Lower lobe of right lung (tissue), 2 donors: ENCODE measurements around the gene TMEM11. TPM values are rescaled to one million over a fixed set of nuclear protein-coding genes. Genes with fewer than 3 reads are reported as not detected.
A peak's percentile ranks its signal among the peaks of the same experiment; 100 is the strongest.

Experiments used
- ATAC-seq, 2 donors: fragments of 200-7000 bp; cut with Tn5 transposase; one replicate each; pipeline ENCODE4 v1.9.1; 2020 to 2022; ENCODE audit warnings: mild to moderate bottlenecking in 2 of 2, moderate library complexity in 2 of 2
- DNase-seq: peaks from one replicate; pipeline ENCODE4 v3.0.0-alpha.2; 2020
- H3K27ac ChIP-seq: fragments of 200-600 bp; one replicate; pipeline ENCODE4 v1.8.0; 2022
- H3K27me3 ChIP-seq: fragments of 200-600 bp; one replicate; pipeline ENCODE4 v1.8.0; 2022; ENCODE audit warnings: low read depth
- H3K36me3 ChIP-seq: fragments of 200-600 bp; one replicate; pipeline ENCODE4 v1.8.0; 2022; ENCODE audit warnings: mild to moderate bottlenecking
- H3K4me1 ChIP-seq: fragments of 200-600 bp; one replicate; pipeline ENCODE4 v1.8.0; 2022
- H3K4me3 ChIP-seq: fragments of 200-600 bp; one replicate; pipeline ENCODE4 v1.8.0; 2022; ENCODE audit warnings: mild to moderate bottlenecking
- H3K9me3 ChIP-seq: fragments of 200-600 bp; one replicate; pipeline ENCODE4 v1.8.0; 2022
- CTCF ChIP-seq: fragments of 200-600 bp; IDR thresholded peaks from one replicate; pipeline ENCODE4 v1.8.0; 2022; ENCODE audit warnings: antibody characterized with exemption, mild to moderate bottlenecking
- intact Hi-C: fragments of 100-400 bp; cut with DNase I; formaldehyde crosslinking; loops from one replicate; pipeline ENCODE4 v1.11.0; 2022
- total RNA-seq: library from RNA; stranded (reverse); fragmentation: NEBNext Ultra II Directional; extraction: Animal tissue kit (Norgen Biotek cat#: 25700); gene quantifications from one replicate; pipeline ENCODE4 v1.2.1, GENCODE V29; 2021
- donor health status: DM: no; HTN: yes; CAD: no; lungs with severe emphysema.

The TMEM11 gene
- total RNA-seq, 1 donor from 2014 or later: 20.2 TPM

- Histone ChIP-seq H3K27me3 (no peaks in the 10 kb centered on the region), H3K36me3 (no peaks in the 10 kb centered on the region), H3K27ac (peak within 1 kb of the TSS; percentile 68), H3K9me3 (no peaks in the 10 kb centered on the region), H3K4me3 (peak within 1 kb of the TSS; percentile 64), H3K4me1 (peaks cover 37% of the 10 kb centered on the region)
- TF ChIP-seq CTCF: no peak
- intact Hi-C loops: no loop called here
- peak; percentile 93 for DNase-seq
- peak; percentile 77 to 84 for ATAC-seq
These were observed 39.1 kb upstream of the TMEM11 start, which contains the start of gene NATD1 for GRCh38 chr17:21252796-21253645. Gene NATD1 (minus strand): TSS chr17:21253410. CDS start chr17:21253264, 146 bp downstream.

GRCh38 chr17:21252289-21252795 is 38.4 kb upstream of the TMEM11 start:
- DNase-seq (no peak), ATAC-seq (no peak)
- Histone ChIP-seq H3K27ac (peak overlapping the region; percentile 53), H3K27me3 (no peaks in the 10 kb centered on the region), H3K4me1 (peaks cover 37% of the 10 kb centered on the region), H3K36me3 (no peaks in the 10 kb centered on the region), H3K4me3 (peak overlapping the region; percentile 64), H3K9me3 (no peaks in the 10 kb centered on the region)
- no peak for TF ChIP-seq CTCF
- intact Hi-C loops: no loop called here

GRCh38 chr17:21251337-21252010 is 37.5 kb upstream of the TMEM11 start:
- ATAC-seq: no peak
- Histone ChIP-seq H3K4me3 (peak overlapping the region; percentile 64), H3K4me1 (peaks cover 37% of the 10 kb centered on the region), H3K36me3 (no peaks in the 10 kb centered on the region), H3K9me3 (no peaks in the 10 kb centered on the region), H3K27me3 (no peaks in the 10 kb centered on the region), H3K27ac (no peak overlapping the region)
- no peak for DNase-seq
- intact Hi-C loops: no loop called here
- no peak for TF ChIP-seq CTCF

- no peak for TF ChIP-seq CTCF
- Histone ChIP-seq H3K9me3 (no peaks in the 10 kb centered on the region), H3K27ac (no peak overlapping the region), H3K4me1 (peaks cover 37% of the 10 kb centered on the region), H3K4me3 (peak overlapping the region; percentile 64), H3K36me3 (no peaks in the 10 kb centered on the region), H3K27me3 (no peaks in the 10 kb centered on the region)
- intact Hi-C loops: no loop called here
- DNase-seq (no peak), ATAC-seq (no peak)
These were observed 36.9 kb upstream of the TMEM11 start for GRCh38 chr17:21250854-21251253.

GRCh38 chr17:21249920-21250703 is 36.2 kb upstream of the TMEM11 start:
- TF ChIP-seq CTCF: no peak
- Histone ChIP-seq H3K4me1 (peaks cover 37% of the 10 kb centered on the region), H3K4me3 (no peak overlapping the region), H3K9me3 (no peaks in the 10 kb centered on the region), H3K36me3 (no peaks in the 10 kb centered on the region), H3K27me3 (no peaks in the 10 kb centered on the region), H3K27ac (no peak overlapping the region)
- DNase-seq (no peak), ATAC-seq (no peak)
- intact Hi-C loops: no loop called here
